LoVo (cell line): ENCODE measurements around the gene MAP2K5.

ENCODE experiments used
- DNase-seq: peaks from one replicate; pipeline ENCODE4 v3.0.0-alpha.2; 2016; ENCODE audit warnings: low spot score

Gene MAP2K5

DNA sequence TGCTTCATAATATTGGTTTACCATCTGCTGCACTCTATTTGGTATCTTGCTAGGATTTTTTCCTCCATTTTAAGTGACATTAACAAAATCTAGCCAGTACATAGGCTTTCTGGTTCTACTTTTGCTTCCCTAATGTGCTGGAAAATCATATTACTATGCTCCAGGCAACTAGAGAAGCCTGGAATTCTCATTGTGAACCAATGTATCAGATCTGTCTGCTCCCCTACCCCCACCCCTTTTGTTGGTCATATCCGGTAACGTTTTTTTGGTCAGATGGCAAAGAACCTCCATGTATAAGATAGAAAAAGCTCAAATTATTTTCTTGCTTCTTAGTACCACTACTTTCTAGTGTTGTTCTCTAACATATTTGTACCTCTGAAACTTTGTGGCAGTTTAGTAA lies 17.1 kb downstream of the MAP2K5 start:
- no peak for DNase-seq

- DNase-seq = no peak
Measured at GRCh38 chr15:67560320-67560719, 17.8 kb downstream of the MAP2K5 start.

DNA sequence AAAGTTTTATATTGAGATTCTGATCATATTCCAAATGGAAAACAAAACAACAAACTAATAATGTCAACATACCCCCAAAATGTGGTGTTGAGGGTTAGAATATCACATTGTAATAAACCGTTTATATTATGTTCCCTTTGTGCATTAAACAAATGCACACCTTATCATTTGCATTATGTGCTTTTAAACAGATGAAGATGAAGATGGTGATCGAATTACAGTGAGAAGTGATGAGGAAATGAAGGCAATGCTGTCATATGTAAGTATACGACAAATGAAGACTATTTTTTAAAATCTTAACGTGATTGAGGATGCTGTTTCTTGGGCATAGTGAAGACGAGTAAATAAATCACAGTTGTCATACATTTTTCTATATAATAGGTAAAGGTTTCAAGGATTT lies 20.6 kb downstream of the MAP2K5 start:
- no peak for DNase-seq

GRCh38 chr15:67564021-67564967 lies 21.8 kb downstream of the MAP2K5 start:
- no peak for DNase-seq

GRCh38 chr15:67564968-67565345 lies 22.5 kb downstream of the MAP2K5 start:
- no peak for DNase-seq

GRCh38 chr15:67569668-67570067 lies 27.2 kb downstream of the MAP2K5 start:
- no peak for DNase-seq

DNA sequence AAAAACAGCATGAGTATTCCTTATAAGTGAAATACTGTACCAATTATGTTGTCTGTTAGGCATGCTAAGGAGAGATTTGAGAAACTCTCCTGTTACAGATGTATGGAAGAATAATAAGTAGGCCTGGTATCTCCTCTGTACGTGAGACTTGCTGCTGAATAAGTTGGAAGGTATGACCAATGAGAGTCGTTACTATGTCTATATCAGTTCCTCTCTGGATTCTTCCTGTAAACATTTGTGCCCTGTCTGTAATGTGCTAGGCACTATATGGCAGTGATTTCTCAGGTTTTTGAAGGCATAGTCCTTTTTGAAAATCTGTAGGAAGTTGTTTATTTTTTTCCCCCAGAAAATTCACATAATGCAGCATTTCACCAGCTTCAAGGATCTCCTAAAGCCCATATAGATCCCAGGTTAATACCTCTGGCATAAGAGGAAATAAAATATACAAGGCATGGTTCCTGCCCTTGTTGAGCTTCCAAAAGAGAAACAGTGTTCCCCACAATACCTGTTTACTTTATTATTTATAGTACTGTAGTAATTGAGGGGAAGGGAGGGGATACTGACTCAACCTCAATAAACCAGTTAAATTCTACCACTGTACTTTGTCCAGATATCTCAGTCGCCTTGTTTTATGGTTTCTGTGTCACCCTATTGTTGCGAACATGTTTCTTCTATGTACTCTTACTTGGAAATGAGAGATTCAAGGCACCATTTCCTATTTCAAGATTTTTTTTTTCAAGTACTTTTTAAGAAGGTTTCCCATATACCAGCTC lies 28.6 kb downstream of the MAP2K5 start:
- DNase-seq = peak; percentile 85

DNA sequence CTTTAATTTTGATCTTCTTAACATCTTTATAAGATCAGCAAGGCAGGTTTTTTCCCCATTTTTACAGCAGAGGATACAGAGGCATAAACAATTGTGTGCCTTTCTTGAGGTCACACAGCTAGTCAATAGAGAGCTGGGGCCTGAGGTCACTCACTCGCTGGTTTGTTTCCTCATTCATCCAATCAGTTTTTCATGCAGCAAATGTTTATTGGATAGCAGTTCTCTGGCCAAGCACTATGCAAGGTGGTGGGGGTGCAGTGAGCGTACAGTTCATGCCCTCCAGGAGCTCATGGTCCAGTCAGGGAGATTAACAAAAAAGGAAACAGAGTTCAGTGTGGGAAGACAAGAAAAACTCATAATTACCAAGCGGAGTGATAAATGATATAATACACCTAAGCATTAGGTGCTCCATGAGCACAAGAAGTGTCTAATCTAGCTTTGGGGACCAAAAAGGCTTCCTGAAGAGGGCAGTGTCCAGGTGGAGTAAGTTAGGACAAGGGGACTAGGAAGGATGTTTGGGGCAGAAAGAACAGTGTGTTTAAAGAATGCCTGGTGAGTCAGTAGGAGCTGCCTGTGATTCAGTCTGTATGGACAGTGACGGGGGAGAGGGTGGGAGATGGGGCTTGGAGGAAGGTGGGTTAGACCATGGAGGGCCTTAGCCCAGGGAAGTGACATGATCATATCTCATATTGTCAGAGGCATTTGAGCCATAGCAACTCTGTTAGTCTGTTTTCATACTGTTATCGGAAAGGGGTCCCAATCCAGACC lies 29.3 kb downstream of the MAP2K5 start:
- DNase-seq = peak; percentile 56

GRCh38 chr15:67573194-67573593 lies 30.7 kb downstream of the MAP2K5 start:
- DNase-seq = no peak

DNA sequence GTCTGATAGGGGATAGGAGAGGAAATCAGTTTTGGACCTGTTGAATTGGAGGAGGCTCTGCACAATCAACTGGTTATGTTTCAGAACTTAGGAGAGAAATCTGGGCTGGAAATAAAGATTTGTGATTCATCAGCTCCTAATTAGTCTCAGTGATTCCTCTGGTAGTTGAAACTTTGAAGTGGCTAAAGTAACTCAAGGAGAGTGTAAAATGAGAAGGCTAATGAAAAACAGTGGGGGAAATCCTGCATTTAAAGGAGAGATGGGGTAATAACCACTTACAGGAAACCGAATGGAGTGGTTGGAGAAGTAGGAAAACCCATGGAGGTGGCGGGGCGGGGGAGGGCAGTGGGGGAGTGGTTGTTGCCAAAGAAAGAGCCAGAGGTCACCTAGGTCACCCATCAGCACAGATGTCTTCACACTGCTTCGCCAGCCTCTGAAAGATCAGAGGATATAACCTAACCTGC lies 32.6 kb downstream of the MAP2K5 start:
- DNase-seq = no peak

GRCh38 chr15:67578020-67578600 lies 35.6 kb downstream of the MAP2K5 start:
- DNase-seq = no peak

GRCh38 chr15:67579164-67579563 lies 36.7 kb downstream of the MAP2K5 start:
- DNase-seq = no peak

DNA sequence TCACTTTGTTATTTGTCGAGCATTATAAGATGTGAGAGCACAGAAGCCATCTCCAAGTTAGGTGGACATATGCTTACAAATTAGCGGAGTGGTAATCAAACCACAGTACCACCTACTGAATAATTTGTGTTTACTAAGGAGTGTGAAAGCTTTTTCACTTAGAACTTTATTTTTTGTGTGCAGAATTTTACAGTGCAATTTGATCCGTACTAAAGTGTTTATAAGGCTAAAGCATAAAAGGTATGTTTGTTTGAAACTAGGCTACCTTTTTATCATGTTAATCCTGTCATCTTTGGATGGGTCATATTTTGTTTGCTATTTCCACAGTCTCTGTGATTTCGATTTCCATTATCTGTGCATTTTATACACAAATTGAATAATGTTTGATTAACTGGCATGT lies 37.5 kb downstream of the MAP2K5 start:
- DNase-seq = no peak

DNA sequence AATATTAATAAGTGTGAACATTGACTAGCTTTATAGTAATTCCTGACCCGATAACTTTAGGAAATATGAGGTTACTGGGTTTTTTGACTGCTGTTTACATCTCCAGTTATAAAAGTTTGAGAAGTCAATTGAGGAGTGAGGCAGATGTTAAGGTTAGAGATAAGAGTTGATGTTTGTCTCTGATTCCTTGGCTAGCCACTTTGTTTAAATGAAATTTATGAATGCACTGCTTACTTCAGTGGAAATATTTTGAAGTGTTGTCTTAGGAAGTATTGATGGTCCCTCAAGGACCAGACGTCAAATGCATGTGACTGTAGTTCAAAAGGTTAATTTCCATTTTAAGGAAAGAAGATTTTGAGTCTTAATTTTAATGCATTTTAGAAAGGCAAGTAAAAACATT lies 41.7 kb downstream of the MAP2K5 start:
- no peak for DNase-seq

- DNase-seq = no peak
Measured at GRCh38 chr15:67585681-67586080, 43.2 kb downstream of the MAP2K5 start.

GRCh38 chr15:67587331-67587730 lies 44.8 kb downstream of the MAP2K5 start:
- DNase-seq = no peak

GRCh38 chr15:67587754-67588153 lies 45.3 kb downstream of the MAP2K5 start:
- no peak for DNase-seq

DNA sequence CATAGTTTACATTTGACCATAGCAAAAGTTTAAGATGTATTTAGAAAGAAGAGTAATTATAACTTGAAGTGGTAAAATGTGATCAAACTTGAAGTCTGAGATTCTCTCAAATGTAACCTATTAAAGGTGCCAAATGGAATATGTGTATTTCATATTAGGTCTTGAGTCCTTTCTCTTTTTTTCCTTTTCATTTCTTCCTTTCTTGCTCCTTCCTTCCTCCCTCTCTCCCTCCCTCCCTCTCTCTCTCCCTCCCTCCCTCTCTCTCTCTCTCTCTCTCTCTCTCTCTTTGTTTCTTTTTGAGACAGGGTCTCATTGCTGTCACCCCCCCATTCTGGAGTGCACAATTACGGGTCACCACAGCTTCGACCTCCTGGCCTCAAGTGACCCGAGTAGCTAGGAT lies 47.7 kb downstream of the MAP2K5 start:
- no peak for DNase-seq

DNA sequence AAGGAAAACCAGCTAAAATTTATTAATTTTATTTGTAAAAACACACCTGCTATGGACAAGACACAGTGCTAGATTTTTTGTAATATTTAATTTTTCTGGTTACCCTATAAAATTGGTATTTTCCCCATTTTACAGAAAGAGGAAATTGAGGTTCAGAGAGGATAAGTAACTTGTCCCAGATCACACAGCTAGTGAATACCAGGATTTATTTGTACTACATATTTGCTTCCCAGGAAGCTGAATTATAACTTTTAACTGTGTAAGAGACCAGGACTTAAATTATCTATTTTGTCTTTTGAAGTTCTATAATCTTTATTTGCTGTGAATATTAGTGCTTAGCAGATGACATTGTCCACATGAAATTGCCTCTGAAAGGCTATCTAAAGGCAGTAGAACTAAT lies 49.7 kb downstream of the MAP2K5 start:
- DNase-seq = no peak

- no peak for DNase-seq
Measured at GRCh38 chr15:67593562-67593961, 51.1 kb downstream of the MAP2K5 start.

GRCh38 chr15:67594770-67595169 lies 52.3 kb downstream of the MAP2K5 start:
- no peak for DNase-seq

- DNase-seq = no peak
Measured at GRCh38 chr15:67595572-67595971, 53.1 kb downstream of the MAP2K5 start.
